Thyroid gland (tissue), 4 donors: ENCODE results near the gene ACTN2.

Source experiments
- CTCF ChIP-seq, 6 experiments: fragments of 200-600 bp in 3 of 6; fragments of 450-650 bp in 3 of 6; sonication (generic) in 3 of 6; IDR thresholded peaks; one replicate each; pipeline ENCODE4 v1.5.1; 2016 to 2019; ENCODE audit warnings: antibody characterized with exemption in 6 of 6, mild to moderate bottlenecking in 2 of 6, inconsistent platforms in 1 of 6, moderate library complexity in 1 of 6
- POLR2A ChIP-seq, 2 donors: fragments of 450-650 bp; IDR thresholded peaks; one replicate each; pipeline ENCODE4 v1.6.1; 2017; ENCODE audit warnings: antibody characterized with exemption in 2 of 2, mild to moderate bottlenecking in 2 of 2, moderate library complexity in 1 of 2

DNA sequence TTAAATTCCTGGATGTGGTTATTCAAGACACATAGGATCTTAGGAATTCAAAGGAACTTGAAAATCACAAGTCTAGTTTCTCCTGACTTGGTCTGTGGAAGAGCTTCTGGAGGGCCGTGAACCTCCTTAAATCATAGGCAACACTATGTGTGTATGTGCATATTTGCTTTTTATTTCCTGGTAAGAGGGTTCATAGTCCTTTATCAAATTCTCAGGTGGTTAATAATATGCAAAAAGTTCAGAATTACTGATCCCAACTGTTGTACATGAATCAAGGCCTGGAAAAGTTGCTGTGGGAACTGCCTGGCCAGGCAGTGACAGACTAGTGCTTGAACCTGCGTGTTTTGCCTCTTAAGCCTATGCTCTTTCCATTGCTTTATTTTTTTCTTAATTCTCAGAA, 121.7 kb downstream of the ACTN2 start:
- TF ChIP-seq CTCF (IDR thresholded peaks at IDR 0.05) (no peak), POLR2A (IDR thresholded peaks at IDR 0.05) (no peak)
